DMS153 treated with DMSO at 0.1 percent for 48 hours (cell line): ENCODE measurements around the gene CASZ1.

Experiments
- DNase-seq: peaks from one replicate; lab custom pipeline; 2025; ENCODE audit not compliant: unreplicated experiment; lab: John Stamatoyannopoulos, UW

CASZ1 gene

GRCh38 chr1:10628685-10629084 is 167.8 kb downstream of the CASZ1 start:
- no peak for DNase-seq

GRCh38 chr1:10626791-10627410 is 169.5 kb downstream of the CASZ1 start:
- no peak for DNase-seq

GRCh38 chr1:10626131-10626731 is 170.2 kb downstream of the CASZ1 start:
- DNase-seq: no peak

DNA sequence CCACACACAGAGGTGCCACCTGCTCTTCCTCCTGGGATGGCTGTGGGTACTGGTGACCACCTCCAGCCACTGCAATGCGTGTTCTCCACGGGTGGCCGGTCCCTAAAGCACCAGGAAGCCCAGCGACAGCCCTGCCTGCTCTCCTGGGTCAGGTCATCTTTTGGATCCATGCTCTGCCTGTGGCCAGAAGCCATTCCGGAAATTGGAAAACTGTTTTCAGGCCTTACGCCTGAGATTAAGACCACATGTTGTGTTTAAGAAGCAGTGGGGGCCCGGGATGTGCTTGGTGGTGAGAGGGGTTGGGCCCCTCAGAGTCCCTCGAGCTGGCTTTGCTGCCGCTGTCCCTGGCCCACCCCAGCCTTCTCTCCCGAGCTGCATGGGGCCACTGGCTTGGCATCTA is 170.9 kb downstream of the CASZ1 start:
- DNase-seq: no peak

- no peak for DNase-seq
Measured at GRCh38 chr1:10625076-10625475, 171.4 kb downstream of the CASZ1 start.

- DNase-seq: no peak
Measured at GRCh38 chr1:10624256-10625050, 172.0 kb downstream of the CASZ1 start.

GRCh38 chr1:10623686-10624145 is 172.7 kb downstream of the CASZ1 start:
- no peak for DNase-seq

DNA sequence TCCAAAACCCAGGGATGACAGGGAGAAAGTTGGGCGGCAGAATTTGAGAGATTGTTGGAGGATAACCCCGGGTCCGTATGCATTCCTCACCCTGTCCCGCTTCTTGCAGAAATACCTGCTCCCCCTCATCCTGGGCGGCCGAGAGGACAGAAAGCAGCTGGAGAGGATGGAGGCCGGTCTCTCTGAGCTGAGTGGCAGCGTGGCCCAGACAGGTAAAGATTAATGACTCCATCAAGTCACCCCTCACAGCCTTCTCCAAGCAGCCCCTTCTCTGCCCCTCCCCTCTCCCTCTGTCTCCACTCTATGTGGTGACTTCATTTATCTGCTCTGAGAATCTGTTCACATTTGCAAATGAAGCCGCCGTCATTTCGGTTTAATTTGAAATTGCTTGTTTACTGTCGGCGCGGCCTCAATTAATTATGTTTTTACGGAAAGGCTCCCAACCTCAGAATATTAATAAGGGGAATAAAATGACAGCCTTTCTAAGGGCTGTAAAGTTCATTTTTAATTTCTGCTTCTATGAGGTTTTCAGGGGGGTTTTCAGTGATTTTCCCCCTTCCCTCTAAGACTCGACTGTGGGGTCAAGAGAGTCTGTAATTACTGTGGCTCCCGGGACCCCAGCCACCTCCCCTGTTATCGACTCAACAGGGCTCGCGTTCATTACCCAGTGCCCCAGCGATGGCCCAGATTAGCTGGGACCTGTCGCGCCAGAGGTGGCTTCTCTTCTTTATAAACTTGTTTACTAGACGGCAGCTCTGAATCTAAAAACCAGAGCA is 173.3 kb downstream of the CASZ1 start:
- no peak for DNase-seq

GRCh38 chr1:10621906-10622305 is 174.5 kb downstream of the CASZ1 start:
- no peak for DNase-seq

DNA sequence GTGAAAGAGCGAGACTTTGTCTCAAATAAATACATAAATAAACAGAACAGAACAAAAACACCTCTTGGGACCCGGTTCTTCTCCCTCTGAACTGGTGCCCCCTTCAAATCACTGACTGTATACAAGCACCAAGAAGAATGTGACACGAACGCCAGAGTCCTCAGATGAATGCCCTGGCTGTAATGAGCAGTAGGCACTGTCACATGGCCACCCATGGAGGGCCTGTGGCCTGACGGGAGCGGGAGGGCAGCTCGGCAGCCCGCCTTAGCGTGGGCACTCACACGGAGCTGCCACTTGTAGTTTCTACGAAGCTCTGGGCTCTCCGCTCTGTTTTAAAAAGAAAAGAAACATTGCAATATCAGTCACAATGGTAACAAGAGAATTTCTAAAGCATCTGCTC is 175.7 kb downstream of the CASZ1 start:
- DNase-seq: no peak

GRCh38 chr1:10617931-10618885 is 178.2 kb downstream of the CASZ1 start:
- no peak for DNase-seq

- DNase-seq: no peak
Measured at GRCh38 chr1:10617318-10617717, 179.1 kb downstream of the CASZ1 start.

DNA sequence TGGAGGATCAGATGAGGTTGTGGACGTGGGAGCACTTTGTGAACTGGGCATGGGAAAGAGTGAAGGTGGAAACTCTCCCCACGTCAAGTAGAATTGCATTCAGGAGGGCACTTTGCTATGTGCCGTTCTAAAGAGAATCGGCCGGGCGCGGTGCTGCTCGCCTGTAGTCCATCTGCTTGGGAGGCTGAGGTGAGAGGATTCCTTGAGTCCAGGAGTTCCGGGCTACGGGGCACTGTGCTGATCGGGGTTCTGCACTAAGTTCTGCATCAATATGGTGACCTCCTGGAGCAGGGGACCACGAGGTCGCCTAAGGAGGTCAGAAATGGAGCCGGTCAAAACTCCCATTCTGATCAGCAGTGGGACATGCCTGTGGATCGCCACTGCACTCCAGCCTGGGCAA is 179.8 kb downstream of the CASZ1 start:
- no peak for DNase-seq

GRCh38 chr1:10615932-10616671 is 180.3 kb downstream of the CASZ1 start:
- no peak for DNase-seq

- no peak for DNase-seq
Measured at GRCh38 chr1:10615332-10615731, 181.1 kb downstream of the CASZ1 start.

- DNase-seq: no peak
Measured at GRCh38 chr1:10614377-10615225, 181.8 kb downstream of the CASZ1 start.

DNA sequence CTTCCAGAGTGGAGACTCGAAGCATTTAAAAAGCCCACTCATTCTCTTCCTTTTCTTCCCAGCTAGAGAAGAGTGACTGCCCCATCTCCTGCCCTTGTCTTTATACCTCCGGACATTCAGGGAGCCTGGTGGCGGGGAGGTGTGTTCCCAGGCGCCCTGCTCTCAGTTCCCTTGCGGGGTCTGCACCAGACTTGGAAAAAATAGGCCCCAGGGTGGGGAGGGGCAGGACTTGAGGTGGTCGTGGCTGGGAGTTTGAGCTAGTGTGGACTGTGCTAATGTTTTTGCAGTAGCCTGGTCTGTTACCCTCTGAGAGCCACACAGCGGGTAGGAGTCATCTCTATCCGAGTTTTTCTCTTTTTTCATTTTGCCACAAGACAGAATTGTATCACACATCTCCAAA is 182.6 kb downstream of the CASZ1 start:
- no peak for DNase-seq

DNA sequence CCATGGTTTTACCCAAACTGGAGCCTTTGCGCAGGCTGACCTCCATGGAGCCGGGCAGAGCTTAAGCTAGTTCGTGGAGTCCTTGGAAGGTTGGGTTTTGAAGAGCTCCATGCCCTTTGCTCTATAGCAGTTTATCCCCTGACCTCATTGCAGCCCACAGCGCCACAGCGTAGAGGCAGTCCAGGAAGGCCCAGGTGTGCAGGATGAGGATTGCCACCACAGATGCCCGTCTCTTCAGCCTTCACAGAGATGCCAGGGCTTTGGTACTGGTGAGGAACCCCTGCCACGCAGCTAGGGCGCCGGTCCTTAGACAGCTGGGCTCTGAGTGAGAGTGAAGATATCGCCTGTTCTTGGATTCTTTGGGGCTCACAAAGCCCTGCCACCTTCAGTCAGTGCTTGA is 183.1 kb downstream of the CASZ1 start:
- DNase-seq: no peak
